Left lung (tissue), 10 donors: ENCODE results near the gene SNRNP70. TPM values are rescaled to one million over a fixed set of nuclear protein-coding genes. Genes with fewer than 3 reads are reported as not detected.

Experiments used
- ATAC-seq: fragments of 200-7000 bp; cut with Tn5 transposase; one replicate; pipeline ENCODE4 v1.9.1; 2020; ENCODE audit warnings: moderate library complexity
- DNase-seq, 4 donors: peaks; one replicate each; pipeline ENCODE4 v3.0.0-alpha.2; 2013 to 2020
- H3K27ac ChIP-seq, 2 donors: fragments of 200-600 bp; sonication (generic) in 1 of 2; one replicate each; pipeline versions ENCODE4 v1.5.0 to v1.8.0; 2020 to 2021
- H3K27me3 ChIP-seq, 2 donors: fragments of 200-600 bp; sonication (generic) in 1 of 2; one replicate each; pipeline versions ENCODE4 v1.5.0 to v1.8.0; 2020 to 2021
- H3K36me3 ChIP-seq, 2 donors: fragments of 200-600 bp; sonication (generic) in 1 of 2; one replicate each; pipeline versions ENCODE4 v1.5.0 to v1.8.0; 2020 to 2021
- H3K4me1 ChIP-seq, 2 donors: fragments of 200-600 bp; one replicate each; pipeline ENCODE4 v1.8.0; 2021
- H3K4me3 ChIP-seq, 2 donors: fragments of 200-600 bp; sonication (generic) in 1 of 2; one replicate each; pipeline versions ENCODE4 v1.5.0 to v1.8.0; 2020 to 2021; ENCODE audit warnings: mild to moderate bottlenecking in 1 of 2
- H3K9me3 ChIP-seq, 2 donors: fragments of 200-600 bp; sonication (generic) in 1 of 2; one replicate each; pipeline versions ENCODE4 v1.5.0 to v1.8.0; 2020 to 2021
- CTCF ChIP-seq, 2 donors: fragments of 200-600 bp; sonication (generic) in 1 of 2; IDR thresholded peaks; one replicate each; pipeline versions ENCODE4 v1.5.0 to v1.8.0; 2021; ENCODE audit warnings: antibody characterized with exemption in 2 of 2
- intact Hi-C, 2 donors: fragments of 100-400 bp; cut with DNase I; formaldehyde crosslinking; loops; one replicate each; pipeline versions ENCODE4 v1.11.2 to v1.14.2; 2022
- polyA plus RNA-seq, 6 donors: library from polyadenylated mRNA; unstranded; fragments of 120-200 nt; gene quantifications; one replicate each; pipeline ENCODE4 v1.2.1, GENCODE V29; 2013; ENCODE audit not compliant: insufficient read length in 6 of 6
- total RNA-seq, 2 donors: library from RNA; stranded (reverse); fragmentation: NEBNext Ultra II Directional; extraction: Animal tissue kit (Norgen Biotek cat#: 25700); gene quantifications; one replicate each; pipeline ENCODE4 v1.2.1, GENCODE V29; 2021
- donor health status: DM: no; HTN: yes; CAD: no.
- donor health status: DM: no; HTN: no; CAD: no.

SNRNP70 gene
- total and polyA plus RNA-seq, 8 donors = 161 to 371 (median 325) TPM

GRCh38 chr19:49107625-49108459 is 22.6 kb downstream of the SNRNP70 start:
- ATAC-seq (no peak), DNase-seq (no peak)
- no peaks in the 10 kb centered on the region for H3K9me3 ChIP-seq
- H3K4me3 ChIP-seq = no peak overlapping the region
- no peak for TF ChIP-seq CTCF (IDR thresholded peaks at IDR 0.05)
- intact Hi-C loops = loop anchor here in 1 of 2 donors (10.0 kb wide), 1 partner anchor 97 kb away; no protein-coding TSS in a partner anchor
- no peaks in the 10 kb centered on the region for H3K27me3 ChIP-seq
- peaks cover 0 to 66% of the 10 kb centered on the region in 2 donors for H3K36me3 ChIP-seq
- no peaks in the 10 kb centered on the region for H3K4me1 ChIP-seq
- no peak overlapping the region for H3K27ac ChIP-seq

GRCh38 chr19:49109051-49109450 is 23.8 kb downstream of the SNRNP70 start:
- no peak for TF ChIP-seq CTCF (IDR thresholded peaks at IDR 0.05)
- H3K9me3 ChIP-seq = no peaks in the 10 kb centered on the region
- no peak for ATAC-seq

GRCh38 chr19:49109569-49110233 is 24.4 kb downstream of the SNRNP70 start:
- H3K27me3 ChIP-seq = no peaks in the 10 kb centered on the region
- TF ChIP-seq CTCF (IDR thresholded peaks at IDR 0.05) = no peak
- peaks cover 0 to 47% of the 10 kb centered on the region in 2 donors for H3K36me3 ChIP-seq
- DNase-seq (no peak), ATAC-seq (no peak)
- intact Hi-C loops = loop anchor here in 1 of 2 donors (10.0 kb wide), 1 partner anchor 95 kb away; no protein-coding TSS in a partner anchor
- H3K4me3 ChIP-seq = no peak overlapping the region
- peaks cover 4 to 12% of the 10 kb centered on the region in 2 donors for H3K4me1 ChIP-seq
- no peak overlapping the region for H3K27ac ChIP-seq
- H3K9me3 ChIP-seq = no peaks in the 10 kb centered on the region

More at GRCh38 chr19:49109051-49109450, 23.8 kb downstream of the SNRNP70 start:
- intact Hi-C loops = loop anchor here in 1 of 2 donors (10.0 kb wide), 1 partner anchor 96 kb away; no protein-coding TSS in a partner anchor
- H3K4me3 ChIP-seq = no peak overlapping the region
- no peaks in the 10 kb centered on the region for H3K27me3 ChIP-seq
- peaks cover 0 to 53% of the 10 kb centered on the region in 2 donors for H3K36me3 ChIP-seq
- no peak overlapping the region for H3K27ac ChIP-seq
- H3K4me1 ChIP-seq = peaks cover 4 to 10% of the 10 kb centered on the region in 2 donors
- DNase-seq = no peak

GRCh38 chr19:49110567-49110966 is 25.3 kb downstream of the SNRNP70 start:
- no peak for TF ChIP-seq CTCF (IDR thresholded peaks at IDR 0.05)
- Histone ChIP-seq H3K27ac (no peak overlapping the region), H3K27me3 (no peaks in the 10 kb centered on the region), H3K36me3 (peaks cover 0 to 38% of the 10 kb centered on the region in 2 donors), H3K4me3 (no peak overlapping the region), H3K4me1 (peaks cover 4 to 20% of the 10 kb centered on the region in 2 donors), H3K9me3 (no peaks in the 10 kb centered on the region)
- no peak for DNase-seq
- intact Hi-C loops = no loop called here
- no peak for ATAC-seq
